GM12892 (cell line): ENCODE data around the gene GSTA5.
"Not testable (repeated sequence)": the region's sequence is repeated elsewhere in the genome, so short reads cannot be mapped to it uniquely, and the experiment has no call there.

ENCODE experiments used
- POLR2A ChIP-seq: IDR thresholded peaks from 2 replicates; pipeline ENCODE4 v1.6.1; 2011; ENCODE audit warnings: low read depth, low read length, control low read depth
- POLR2AphosphoS5 ChIP-seq: IDR thresholded peaks from 2 replicates; pipeline ENCODE4 v1.6.1; 2011; ENCODE audit warnings: low read depth, low read length, control low read depth

- not testable (repeated sequence) for TF ChIP-seq POLR2A, POLR2AphosphoS5
Measured at GRCh38 chr6:52825270-52825793, 15.3 kb downstream of the GSTA5 start.
